MM.1S (cell line): ENCODE measurements around the gene TPD52L1.

Source experiments
- DNase-seq: peaks from one replicate; pipeline ENCODE4 v3.0.0-alpha.2; 2015
- H2AFZ ChIP-seq: fragments of 300-600 bp; sonication (generic); 2 replicates; pipeline ENCODE4 v1.6.0; 2016; ENCODE audit warnings: antibody characterized with exemption, low read length
- H3F3A ChIP-seq: fragments of 300-600 bp; sonication (generic); 2 replicates; pipeline ENCODE4 v1.6.1; 2016; ENCODE audit warnings: mild to moderate bottlenecking, antibody characterized with exemption, low read length, moderate library complexity, mixed read lengths; ENCODE audit not compliant: insufficient read depth
- H3K27ac ChIP-seq: fragments of 300-600 bp; sonication (generic); 2 replicates; pipeline ENCODE4 v1.5.1; 2016; ENCODE audit warnings: mild to moderate bottlenecking, low read length
- H3K27me3 ChIP-seq: fragments of 300-600 bp; sonication (generic); replicated peaks from 2 replicates; pipeline ENCODE4 v1.6.0; 2016; ENCODE audit warnings: low read length; ENCODE audit not compliant: insufficient read depth
- H3K36me3 ChIP-seq: fragments of 300-600 bp; sonication (generic); replicated peaks from 2 replicates; pipeline ENCODE4 v1.6.1; 2016; ENCODE audit warnings: mild to moderate bottlenecking, low read length, mixed read lengths; ENCODE audit not compliant: insufficient read depth
- H3K4me1 ChIP-seq: fragments of 300-600 bp; sonication (generic); 2 replicates; pipeline ENCODE4 v1.6.1; 2016; ENCODE audit warnings: low read length, mixed read lengths
- H3K4me2 ChIP-seq: fragments of 300-600 bp; sonication (generic); 2 replicates; pipeline ENCODE4 v1.6.0; 2016; ENCODE audit warnings: low read depth, low read length
- H3K4me3 ChIP-seq: fragments of 300-600 bp; sonication (generic); 2 replicates; pipeline ENCODE4 v1.5.1; 2016; ENCODE audit warnings: low read length, mixed read lengths
- H3K79me2 ChIP-seq: fragments of 300-600 bp; sonication (generic); 2 replicates; pipeline ENCODE4 v1.6.1; 2016; ENCODE audit warnings: mixed run types, low read length, mixed read lengths
- H3K9ac ChIP-seq: fragments of 300-600 bp; sonication (generic); 2 replicates; pipeline ENCODE4 v1.6.1; 2016; ENCODE audit warnings: low read length, mixed read lengths
- H3K9me2 ChIP-seq: fragments of 300-600 bp; sonication (generic); replicated peaks from 2 replicates; pipeline ENCODE4 v1.6.1; 2016; ENCODE audit warnings: mild to moderate bottlenecking, low read length, mixed read lengths; ENCODE audit not compliant: insufficient read depth
- H3K9me3 ChIP-seq: fragments of 300-600 bp; sonication (generic); replicated peaks from 2 replicates; pipeline ENCODE4 v1.6.1; 2016; ENCODE audit warnings: mild to moderate bottlenecking, low read length, mixed read lengths; ENCODE audit not compliant: insufficient read depth
- H4K20me1 ChIP-seq: fragments of 300-600 bp; sonication (generic); 2 replicates; pipeline ENCODE4 v1.6.1; 2016; ENCODE audit warnings: mild to moderate bottlenecking, low read length, moderate library complexity, mixed read lengths; ENCODE audit not compliant: insufficient read depth
- CTCF ChIP-seq: fragments of 300-600 bp; sonication (generic); IDR thresholded peaks from 2 replicates; pipeline ENCODE4 v1.5.1; 2016; ENCODE audit warnings: antibody characterized with exemption, low read length, mixed read lengths
- EZH2 ChIP-seq: fragments of 300-600 bp; sonication (generic); optimal IDR thresholded peaks from 2 replicates; pipeline ENCODE3; 2017; ENCODE audit warnings: low read depth, mild to moderate bottlenecking, antibody characterized with exemption, low read length, mixed read lengths
- EZH2phosphoT487 ChIP-seq: fragments of 300-600 bp; sonication (generic); IDR thresholded peaks from 2 replicates; pipeline ENCODE4 v1.6.1; 2018; ENCODE audit warnings: antibody characterized with exemption, low read length

Gene TPD52L1

GRCh38 chr6:125245109-125245508 is 91.5 kb downstream of the TPD52L1 start:
- H3K9ac ChIP-seq, result no peak overlapping the region
- H3K9me3 ChIP-seq, result no peaks in the 10 kb centered on the region
- H3K79me2 ChIP-seq, result no peaks in the 10 kb centered on the region
- no peak for DNase-seq
- H2AFZ ChIP-seq, result no peak overlapping the region
- no peaks in the 10 kb centered on the region for H3K36me3 ChIP-seq
- H3K4me2 ChIP-seq, result no peak overlapping the region
- H3K27ac ChIP-seq, result no peak overlapping the region
- H4K20me1 ChIP-seq, result no peaks in the 10 kb centered on the region
- no peaks in the 10 kb centered on the region for H3F3A ChIP-seq
- H3K4me3 ChIP-seq, result no peak overlapping the region
- TF ChIP-seq EZH2 (no peak), CTCF (no peak), EZH2phosphoT487 (no peak)
- no peaks in the 10 kb centered on the region for H3K4me1 ChIP-seq
- H3K27me3 ChIP-seq, result no peaks in the 10 kb centered on the region
- no peaks in the 10 kb centered on the region for H3K9me2 ChIP-seq

GRCh38 chr6:125245523-125246264 is 92.1 kb downstream of the TPD52L1 start:
- no peak for DNase-seq

GRCh38 chr6:125246566-125246965 is 93.0 kb downstream of the TPD52L1 start:
- H3F3A ChIP-seq, result no peaks in the 10 kb centered on the region
- no peak overlapping the region for H2AFZ ChIP-seq
- H3K27ac ChIP-seq, result no peak overlapping the region
- H3K4me2 ChIP-seq, result no peak overlapping the region
- TF ChIP-seq EZH2 (no peak), EZH2phosphoT487 (no peak), CTCF (no peak)
- no peaks in the 10 kb centered on the region for H4K20me1 ChIP-seq
- no peak overlapping the region for H3K9ac ChIP-seq
- no peak overlapping the region for H3K4me3 ChIP-seq
- no peaks in the 10 kb centered on the region for H3K9me3 ChIP-seq
- no peaks in the 10 kb centered on the region for H3K4me1 ChIP-seq
- H3K27me3 ChIP-seq, result no peaks in the 10 kb centered on the region
- no peaks in the 10 kb centered on the region for H3K36me3 ChIP-seq
- no peaks in the 10 kb centered on the region for H3K79me2 ChIP-seq
- H3K9me2 ChIP-seq, result no peaks in the 10 kb centered on the region
- DNase-seq, result no peak

More at GRCh38 chr6:125245523-125246264, 92.1 kb downstream of the TPD52L1 start:
- Histone ChIP-seq H4K20me1 (no peaks in the 10 kb centered on the region), H3F3A (no peaks in the 10 kb centered on the region), H3K4me2 (no peak overlapping the region), H3K4me1 (no peaks in the 10 kb centered on the region), H3K36me3 (no peaks in the 10 kb centered on the region), H3K27me3 (no peaks in the 10 kb centered on the region), H3K9me3 (no peaks in the 10 kb centered on the region), H3K27ac (no peak overlapping the region), H3K9me2 (no peaks in the 10 kb centered on the region), H3K9ac (no peak overlapping the region), H3K4me3 (no peak overlapping the region), H3K79me2 (no peaks in the 10 kb centered on the region), H2AFZ (no peak overlapping the region)
- TF ChIP-seq CTCF, result no peak
- no peak for TF ChIP-seq EZH2phosphoT487
- no peak for TF ChIP-seq EZH2
